Activated naive CD8-positive, alpha-beta T cell treated with anti-CD3 and anti-CD28 coated beads, Interleukin-2, amount 10 ng/mL, durations not matched to agents 7 days and 5 days (primary cell): ENCODE results near the gene HEG1. TPM values are rescaled to one million over a fixed set of nuclear protein-coding genes. Genes with fewer than 3 reads are reported as not detected.

Experiments
- ATAC-seq: fragments of 150-1000 bp; cut with Tn5 transposase; one replicate; pipeline ENCODE4 v1.10.0; 2021; ENCODE audit warnings: low read depth, moderate library complexity
- POLR2A ChIA-PET: fragments of 350-600 bp; sonication (Branson Sonifier 250); formaldehyde crosslinking; loops from one replicate; lab custom pipeline; 2021; ENCODE audit warnings: antibody characterized with exemption; lab: Charles Lee
- DNase-seq: peaks from one replicate; pipeline ENCODE4 v3.0.0; 2021
- H3K27ac Mint-ChIP-seq: one replicate; pipeline ENCODE4 v1.8.0; 2022; ENCODE audit warnings: mild to moderate bottlenecking, mixed read lengths
- H3K27me3 Mint-ChIP-seq: one replicate; pipeline ENCODE4 v1.8.0; 2022; ENCODE audit warnings: mild to moderate bottlenecking, moderate library complexity, mixed read lengths
- H3K36me3 Mint-ChIP-seq: one replicate; pipeline ENCODE4 v1.8.0; 2021; ENCODE audit warnings: mild to moderate bottlenecking, mixed read lengths
- H3K4me1 Mint-ChIP-seq: one replicate; pipeline ENCODE4 v1.8.0; 2021; ENCODE audit warnings: mixed read lengths
- H3K4me3 Mint-ChIP-seq: one replicate; pipeline ENCODE4 v1.8.0; 2022; ENCODE audit warnings: mild to moderate bottlenecking, moderate library complexity, mixed read lengths
- H3K9me3 Mint-ChIP-seq: one replicate; pipeline ENCODE4 v1.8.0; 2021; ENCODE audit warnings: mixed read lengths
- total RNA-seq, 2 experiments: library from RNA; stranded (reverse); gene quantifications; one replicate each; pipeline ENCODE4 v1.2.3, GENCODE V29; 2021

Gene HEG1
- total RNA-seq, 2 experiments from 2014 or later, result 49.1 to 49.5 TPM

DNA sequence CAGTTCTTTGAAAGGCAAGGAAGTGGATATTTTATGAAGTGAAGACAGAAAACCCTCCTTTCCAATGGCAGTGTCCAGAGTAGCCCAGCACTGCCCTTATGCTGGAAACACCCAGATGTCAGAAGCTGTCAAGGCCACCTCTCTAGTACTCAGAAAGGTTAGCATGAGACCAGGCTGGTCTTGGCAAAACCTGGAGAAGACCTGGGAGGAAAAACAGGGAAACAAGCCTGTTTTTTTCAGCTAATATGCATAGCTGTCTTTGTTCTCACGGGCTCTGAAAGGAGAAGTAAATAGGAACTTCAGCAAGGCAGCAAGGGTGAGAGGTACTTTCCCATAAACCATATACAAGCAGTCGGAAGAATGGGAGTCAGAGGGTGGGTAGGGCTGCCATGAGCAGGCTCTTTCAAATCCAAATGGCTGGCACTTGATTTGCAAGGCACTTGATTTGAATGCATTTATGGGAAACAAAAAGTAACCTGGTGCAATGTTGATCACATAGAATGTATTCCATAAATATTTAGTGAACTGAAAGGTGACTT lies 55.8 kb downstream of the HEG1 start:
- no peak for DNase-seq
- POLR2A ChIA-PET, result interaction anchor here (0.8 kb wide), 1 partner anchor 311 kb away, joined by 3 read pairs; no protein-coding TSS in a partner anchor
- H3K36me3 Mint-ChIP-seq, result peaks cover 45% of the 10 kb centered on the region
- no peak overlapping the region for H3K4me3 Mint-ChIP-seq
- H3K4me1 Mint-ChIP-seq, result peaks cover 22% of the 10 kb centered on the region
- no peaks in the 10 kb centered on the region for H3K9me3 Mint-ChIP-seq
- no peak for ATAC-seq
- H3K27ac Mint-ChIP-seq, result no peak overlapping the region
- H3K27me3 Mint-ChIP-seq, result no peaks in the 10 kb centered on the region

DNA sequence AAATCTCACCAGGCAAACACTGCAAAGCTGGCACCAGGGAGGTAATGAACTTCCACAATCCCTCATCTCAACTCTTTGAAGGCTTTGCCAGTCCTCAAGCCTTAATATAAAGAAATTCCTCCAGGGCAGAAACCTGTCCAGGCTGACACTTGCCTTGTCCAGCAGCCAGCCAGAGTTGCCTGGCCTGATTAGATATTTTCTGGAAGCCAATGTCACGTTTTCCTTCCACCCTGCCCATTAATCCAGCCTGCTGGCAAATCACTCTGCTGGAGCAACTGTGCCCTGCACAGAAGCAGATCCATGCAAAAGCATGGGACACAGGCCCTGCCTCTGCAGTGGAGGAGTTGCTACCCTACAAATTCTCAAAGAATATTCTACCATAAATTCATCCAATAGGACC lies 56.5 kb downstream of the HEG1 start:
- H3K36me3 Mint-ChIP-seq, result peaks cover 43% of the 10 kb centered on the region

DNA sequence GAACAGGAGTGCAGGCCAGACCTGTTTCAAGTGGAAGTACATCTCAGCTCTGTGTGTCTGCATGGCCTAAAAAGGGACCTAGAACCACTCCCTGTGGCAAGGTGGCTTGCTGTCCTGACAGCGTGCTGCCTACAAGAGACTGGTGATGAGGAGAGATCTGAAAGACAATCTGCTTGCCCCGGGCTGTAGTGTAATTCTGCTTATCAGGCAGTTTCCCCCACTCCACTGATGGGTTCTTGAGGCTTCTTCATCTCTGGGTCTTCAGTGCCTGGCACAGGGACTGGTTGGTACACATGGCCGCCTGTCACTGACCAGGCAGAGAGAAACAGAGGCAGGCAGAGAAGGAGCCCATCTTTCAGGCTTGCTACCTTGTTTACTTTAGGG lies 57.6 kb downstream of the HEG1 start:
- Mint-ChIP-seq H3K27me3 (no peaks in the 10 kb centered on the region), H3K36me3 (peaks cover 35% of the 10 kb centered on the region), H3K4me1 (peaks cover 19% of the 10 kb centered on the region), H3K27ac (peak overlapping the region; percentile 34), H3K9me3 (no peaks in the 10 kb centered on the region), H3K4me3 (no peak overlapping the region)
- POLR2A ChIA-PET, result no interaction called here
- ATAC-seq (no peak), DNase-seq (no peak)

More for the DNA sequence above, 56.5 kb downstream of the HEG1 start:
- Mint-ChIP-seq H3K9me3 (no peaks in the 10 kb centered on the region), H3K4me3 (no peak overlapping the region), H3K27ac (peak overlapping the region; percentile 49), H3K4me1 (peaks cover 22% of the 10 kb centered on the region), H3K27me3 (no peaks in the 10 kb centered on the region)
- POLR2A ChIA-PET, result no interaction called here
- no peak for DNase-seq
- no peak for ATAC-seq

DNA sequence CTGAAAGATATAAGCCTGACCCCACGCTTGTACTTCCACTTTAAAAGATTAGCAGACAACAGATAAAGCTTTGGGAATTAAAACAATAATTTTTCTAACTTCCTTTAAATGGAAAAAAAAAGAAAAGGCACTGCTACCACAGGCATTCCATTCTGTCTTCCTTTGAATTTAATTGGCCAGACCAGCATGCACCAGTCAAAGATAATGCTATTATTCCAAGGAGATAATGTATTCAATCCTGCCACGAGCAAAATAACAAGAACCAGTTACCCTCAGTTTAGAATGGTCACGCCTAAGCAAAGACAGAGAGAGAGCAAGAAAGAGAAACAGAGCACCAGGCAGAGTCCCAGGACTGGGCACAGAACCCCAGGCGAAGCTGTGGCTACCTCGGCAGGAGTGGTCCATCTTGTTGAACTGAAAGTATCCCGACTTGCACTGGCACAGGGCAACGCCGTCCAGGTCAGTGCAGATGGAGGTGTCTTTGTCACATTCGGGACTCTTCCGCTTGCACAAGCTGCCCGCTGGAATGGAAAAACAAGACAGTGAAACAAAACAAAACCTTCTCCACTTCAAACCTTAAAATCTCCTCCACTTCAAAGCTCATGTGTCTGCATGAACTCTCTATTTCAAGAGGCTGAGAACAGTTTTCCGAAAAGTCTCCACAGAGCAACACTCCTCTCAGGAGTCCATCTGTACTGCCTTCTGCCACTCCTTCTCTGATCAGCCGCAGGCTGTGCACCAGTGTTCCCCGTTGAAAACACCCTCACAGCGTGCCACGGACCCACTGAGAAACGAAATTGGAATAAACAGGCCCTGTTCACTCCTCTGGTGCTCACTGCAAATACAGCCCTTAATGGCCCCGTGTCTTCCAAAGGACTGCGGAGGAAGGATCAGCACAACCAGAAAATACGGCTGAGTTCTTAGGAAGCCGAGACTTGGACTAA lies 58.2 kb downstream of the HEG1 start:
- Mint-ChIP-seq H3K4me1 (peaks cover 16% of the 10 kb centered on the region), H3K27ac (peak overlapping the region; percentile 34), H3K9me3 (no peaks in the 10 kb centered on the region), H3K27me3 (no peaks in the 10 kb centered on the region), H3K4me3 (no peak overlapping the region), H3K36me3 (peaks cover 30% of the 10 kb centered on the region)
- DNase-seq (no peak), ATAC-seq (no peak)
- POLR2A ChIA-PET, result no interaction called here

- peak; percentile 41 for DNase-seq
- Mint-ChIP-seq H3K27me3 (no peaks in the 10 kb centered on the region), H3K27ac (peak overlapping the region; percentile 82), H3K9me3 (no peaks in the 10 kb centered on the region), H3K36me3 (peaks cover 24% of the 10 kb centered on the region), H3K4me1 (peaks cover 13% of the 10 kb centered on the region), H3K4me3 (no peak overlapping the region)
- POLR2A ChIA-PET, result no interaction called here
- peak; percentile 86 for ATAC-seq
Measured at GRCh38 chr3:124995460-124995994, 60.3 kb downstream of the HEG1 start.

DNA sequence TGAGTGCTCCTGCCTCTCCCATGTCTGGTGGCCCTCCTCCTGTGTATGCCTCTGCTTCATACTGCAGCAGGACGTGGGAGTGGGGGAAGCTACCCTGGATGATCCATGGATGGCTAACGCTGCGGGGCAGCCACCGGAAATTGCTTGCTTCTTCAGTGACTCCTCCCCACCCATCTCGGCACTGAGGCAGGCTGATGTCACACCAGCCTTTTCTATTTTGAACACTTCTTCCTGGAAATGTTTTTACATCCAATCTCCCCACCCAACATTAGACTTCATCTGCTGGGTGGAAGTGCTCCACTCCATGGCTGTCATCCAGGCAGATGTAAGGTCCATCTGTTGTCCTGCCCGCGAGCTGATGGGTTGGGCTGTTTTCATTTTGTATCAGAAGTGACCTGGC lies 62.3 kb downstream of the HEG1 start:
- peaks cover 13% of the 10 kb centered on the region for H3K4me1 Mint-ChIP-seq
- POLR2A ChIA-PET, result no interaction called here
- H3K27ac Mint-ChIP-seq, result peak overlapping the region; percentile 34
- H3K4me3 Mint-ChIP-seq, result no peak overlapping the region
- DNase-seq (no peak), ATAC-seq (no peak)
- peaks cover 30% of the 10 kb centered on the region for H3K36me3 Mint-ChIP-seq
- no peaks in the 10 kb centered on the region for H3K27me3 Mint-ChIP-seq
- H3K9me3 Mint-ChIP-seq, result no peaks in the 10 kb centered on the region

DNA sequence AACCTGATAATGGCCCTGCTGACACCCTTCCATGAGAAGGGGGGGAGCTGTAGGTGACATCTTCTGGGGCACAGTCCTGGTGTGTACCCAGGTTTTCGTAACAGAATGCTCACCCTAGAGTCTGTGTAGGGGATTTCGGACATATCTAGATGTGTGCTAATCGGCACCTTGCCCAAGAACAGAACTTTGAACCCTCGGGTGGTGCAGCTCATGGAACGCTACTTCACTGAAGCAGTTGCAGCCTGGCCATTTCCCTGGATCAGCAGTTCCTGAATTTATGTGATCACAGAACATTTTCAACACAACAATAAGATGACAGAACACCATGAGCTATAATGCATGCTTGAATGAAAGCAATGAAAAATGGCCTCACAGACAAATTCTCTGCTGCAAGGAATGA lies 63.8 kb downstream of the HEG1 start:
- Mint-ChIP-seq H3K4me3 (no peak overlapping the region), H3K9me3 (no peaks in the 10 kb centered on the region), H3K4me1 (peaks cover 13% of the 10 kb centered on the region), H3K27me3 (no peaks in the 10 kb centered on the region), H3K27ac (no peak overlapping the region), H3K36me3 (peaks cover 22% of the 10 kb centered on the region)
- POLR2A ChIA-PET, result interaction anchor here (1.0 kb wide), 1 partner anchor 41 kb away, joined by 3 read pairs; no protein-coding TSS in a partner anchor
- ATAC-seq (no peak), DNase-seq (no peak)

DNA sequence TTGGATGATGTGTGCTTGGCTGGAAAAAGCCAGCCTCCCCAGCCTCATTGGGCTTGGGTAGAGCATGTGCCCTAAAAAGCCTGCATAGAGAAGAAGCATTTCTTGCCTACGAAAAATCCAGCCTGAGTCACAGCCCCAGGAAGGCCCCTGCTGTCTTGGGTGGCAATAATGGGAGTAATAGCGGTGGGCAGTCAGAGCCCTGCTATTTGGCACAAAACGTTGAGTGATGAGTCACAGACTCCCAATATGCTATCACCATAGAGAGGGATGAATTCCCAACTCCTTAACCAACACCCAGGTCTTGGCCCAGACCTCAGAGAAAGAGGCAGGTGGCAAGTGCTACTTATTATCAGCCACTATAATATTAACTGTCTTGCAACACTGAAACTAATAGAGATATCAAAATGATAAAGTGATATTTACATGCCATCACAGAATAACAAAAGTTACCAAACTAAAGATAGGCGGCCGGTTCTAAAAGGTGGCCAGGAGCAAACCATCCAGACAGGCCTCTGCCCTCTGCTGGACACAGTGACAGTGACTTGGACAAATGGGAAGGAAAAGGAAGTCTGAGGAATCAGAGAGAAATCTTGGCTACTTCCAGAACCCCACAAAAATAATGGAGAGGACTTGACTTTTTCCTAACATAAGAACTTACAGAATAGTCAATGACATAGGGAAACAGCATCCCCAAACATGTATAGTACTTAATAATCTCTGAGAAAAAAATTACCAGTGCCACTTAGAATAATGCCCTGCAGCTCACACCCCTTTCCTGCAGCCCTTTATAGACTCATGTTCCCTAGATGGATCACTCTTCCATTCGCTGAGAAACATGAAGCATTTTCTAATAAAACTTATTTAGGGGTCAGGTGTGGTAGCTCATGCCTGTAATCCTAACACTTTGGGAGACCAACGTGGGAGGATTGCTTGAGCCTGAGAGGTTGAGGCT lies 69.3 kb downstream of the HEG1 start:
- no peaks in the 10 kb centered on the region for H3K27me3 Mint-ChIP-seq
- ATAC-seq (no peak), DNase-seq (no peak)
- POLR2A ChIA-PET, result no interaction called here
- H3K27ac Mint-ChIP-seq, result no peak overlapping the region
- H3K9me3 Mint-ChIP-seq, result no peaks in the 10 kb centered on the region
- H3K36me3 Mint-ChIP-seq, result peaks cover 33% of the 10 kb centered on the region
- no peak overlapping the region for H3K4me3 Mint-ChIP-seq
- peaks cover 1% of the 10 kb centered on the region for H3K4me1 Mint-ChIP-seq

GRCh38 chr3:124985349-124985748 lies 70.4 kb downstream of the HEG1 start:
- no peak for DNase-seq

DNA sequence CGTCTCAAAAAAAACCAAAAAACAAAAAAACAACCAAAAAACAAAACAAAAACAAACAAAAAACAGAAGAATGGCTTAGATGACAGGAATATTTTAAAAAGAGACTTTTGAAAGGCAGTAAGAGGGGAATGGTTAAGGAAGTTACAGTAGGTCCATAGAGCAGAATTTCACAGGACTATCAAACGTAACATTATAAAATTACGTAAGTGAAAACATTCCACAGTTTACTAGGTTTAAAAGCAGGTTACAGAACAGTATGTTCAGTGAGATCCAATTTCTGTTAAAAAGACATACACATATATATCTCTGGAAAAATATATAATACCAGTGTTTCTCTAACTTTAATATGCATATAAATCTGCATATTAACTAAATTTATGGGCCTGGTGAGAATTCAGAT lies 71.0 kb downstream of the HEG1 start:
- H3K9me3 Mint-ChIP-seq, result no peaks in the 10 kb centered on the region
- ATAC-seq (no peak), DNase-seq (no peak)
- POLR2A ChIA-PET, result no interaction called here
- no peak overlapping the region for H3K4me3 Mint-ChIP-seq
- H3K27ac Mint-ChIP-seq, result no peak overlapping the region
- no peaks in the 10 kb centered on the region for H3K27me3 Mint-ChIP-seq
- H3K36me3 Mint-ChIP-seq, result peaks cover 28% of the 10 kb centered on the region
- H3K4me1 Mint-ChIP-seq, result peaks cover 3% of the 10 kb centered on the region

More at GRCh38 chr3:124985349-124985748, 70.4 kb downstream of the HEG1 start:
- Mint-ChIP-seq H3K27ac (no peak overlapping the region), H3K9me3 (no peaks in the 10 kb centered on the region), H3K4me1 (peaks cover 1% of the 10 kb centered on the region), H3K4me3 (no peak overlapping the region), H3K36me3 (peaks cover 28% of the 10 kb centered on the region), H3K27me3 (no peaks in the 10 kb centered on the region)
- POLR2A ChIA-PET, result no interaction called here
- ATAC-seq, result no peak

- H3K36me3 Mint-ChIP-seq, result peaks cover 30% of the 10 kb centered on the region
- POLR2A ChIA-PET, result no interaction called here
- H3K27ac Mint-ChIP-seq, result no peak overlapping the region
- DNase-seq (no peak), ATAC-seq (no peak)
- H3K4me1 Mint-ChIP-seq, result peaks cover 3% of the 10 kb centered on the region
- no peak overlapping the region for H3K4me3 Mint-ChIP-seq
- H3K27me3 Mint-ChIP-seq, result no peaks in the 10 kb centered on the region
- no peaks in the 10 kb centered on the region for H3K9me3 Mint-ChIP-seq
Measured at GRCh38 chr3:124982855-124983254, 72.9 kb downstream of the HEG1 start.

DNA sequence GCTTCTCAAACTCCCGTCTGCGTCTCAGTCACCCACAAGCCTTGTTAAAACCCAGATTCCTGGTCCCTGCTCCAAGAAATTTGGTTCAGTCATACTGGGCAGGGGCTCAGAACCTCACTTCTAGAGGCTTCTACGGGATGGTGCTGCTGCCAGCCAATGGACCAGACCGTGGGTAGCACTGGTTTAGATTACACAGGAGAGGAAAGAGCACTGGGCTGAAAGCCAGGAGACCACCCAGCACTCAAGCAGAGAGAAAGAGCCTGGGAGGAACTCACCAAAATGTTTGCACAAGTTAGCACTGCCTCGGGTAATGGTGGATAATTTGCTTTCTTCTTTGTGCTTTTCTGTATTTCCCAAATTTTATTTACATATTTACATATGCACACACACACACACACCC lies 74.3 kb downstream of the HEG1 start:
- peaks cover 3% of the 10 kb centered on the region for H3K4me1 Mint-ChIP-seq
- no peak overlapping the region for H3K27ac Mint-ChIP-seq
- DNase-seq, result no peak
- H3K9me3 Mint-ChIP-seq, result no peaks in the 10 kb centered on the region
- POLR2A ChIA-PET, result no interaction called here
- H3K36me3 Mint-ChIP-seq, result peaks cover 44% of the 10 kb centered on the region
- H3K4me3 Mint-ChIP-seq, result no peak overlapping the region
- no peak for ATAC-seq
- H3K27me3 Mint-ChIP-seq, result no peaks in the 10 kb centered on the region

- H3K27me3 Mint-ChIP-seq, result no peaks in the 10 kb centered on the region
- POLR2A ChIA-PET, result no interaction called here
- ATAC-seq, result no peak
- H3K4me3 Mint-ChIP-seq, result no peak overlapping the region
- H3K9me3 Mint-ChIP-seq, result no peaks in the 10 kb centered on the region
- peaks cover 18% of the 10 kb centered on the region for H3K4me1 Mint-ChIP-seq
- no peak for DNase-seq
- no peak overlapping the region for H3K27ac Mint-ChIP-seq
- H3K36me3 Mint-ChIP-seq, result peaks cover 59% of the 10 kb centered on the region
Measured at GRCh38 chr3:124978627-124979026, 77.2 kb downstream of the HEG1 start.
